Tibial artery (tissue), 4 donors: ENCODE measurements around the gene UPP1.
"Not testable (repeated sequence)": the region's sequence is repeated elsewhere in the genome, so short reads cannot be mapped to it uniquely, and the experiment has no call there.

Source experiments
- DNase-seq, 2 donors: peaks; one replicate each; pipeline ENCODE4 v3.0.0-alpha.2; 2019
- H3K27ac ChIP-seq, 2 donors: fragments of 200-600 bp; sonication (generic) in 1 of 2; 1 replicate in 1 of 2; 2 replicates in 1 of 2; pipeline ENCODE4 v1.5.1; 2018 to 2019; ENCODE audit warnings: mild to moderate bottlenecking in 1 of 2
- H3K27me3 ChIP-seq, 2 donors: fragments of 200-600 bp; sonication (generic) in 1 of 2; one replicate each; pipeline versions ENCODE4 v1.5.1 to v1.6.0; 2016 to 2019
- H3K36me3 ChIP-seq, 3 donors: fragments of 200-600 bp; sonication (generic) in 2 of 3; one replicate each; pipeline ENCODE4 v1.5.1; 2016 to 2019; ENCODE audit warnings: mild to moderate bottlenecking in 2 of 3
- H3K4me1 ChIP-seq, 4 donors: fragments of 200-600 bp; sonication (generic) in 2 of 4; 1 replicate in 3 of 4; 2 replicates in 1 of 4; pipeline ENCODE4 v1.5.1; 2016 to 2019
- H3K4me3 ChIP-seq, 2 donors: fragments of 200-600 bp; sonication (generic) in 1 of 2; 1 replicate in 1 of 2; 2 replicates in 1 of 2; pipeline ENCODE4 v1.5.1; 2018 to 2019; ENCODE audit warnings: mild to moderate bottlenecking in 2 of 2
- H3K9me3 ChIP-seq, 3 donors: fragments of 200-600 bp; sonication (generic) in 1 of 3; one replicate each; pipeline ENCODE4 v1.5.1; 2016 to 2019
- CTCF ChIP-seq, 2 experiments: fragments of 200-600 bp in 1 of 2; fragments of 450-650 bp in 1 of 2; IDR thresholded peaks; one replicate each; pipeline ENCODE4 v1.5.1; 2017 to 2019; ENCODE audit warnings: antibody characterized with exemption in 2 of 2, mild to moderate bottlenecking in 1 of 2, moderate library complexity in 1 of 2
- intact Hi-C: fragments of 100-400 bp; cut with DNase I; formaldehyde crosslinking; loops from one replicate; pipeline ENCODE4 v1.15.0; 2023; ENCODE audit warnings: low total_unique reads

The UPP1 gene

DNA sequence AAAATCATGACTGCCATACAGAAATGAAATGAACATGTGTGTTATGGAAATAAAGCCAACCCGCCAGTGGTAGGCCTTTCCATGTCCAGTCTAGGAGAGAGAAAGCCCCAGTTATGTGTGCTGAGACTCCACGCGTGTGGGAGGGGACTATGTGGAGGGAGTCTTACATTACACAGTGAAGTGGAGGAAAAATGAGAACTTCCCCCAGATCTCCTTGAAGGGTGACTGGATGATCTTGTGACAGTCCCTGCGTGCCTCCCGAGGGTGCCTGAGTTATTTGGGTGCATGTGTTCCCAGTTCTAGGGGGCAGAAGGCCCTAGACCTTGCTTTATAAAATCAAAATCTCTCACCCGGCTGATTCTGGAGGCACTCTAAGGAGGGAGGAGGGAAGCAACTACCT, 24.2 kb downstream of the UPP1 start:
- Histone ChIP-seq H3K27ac (no peak overlapping the region), H3K36me3 (peaks cover 4 to 9% (median 5%) of the 10 kb centered on the region in 3 donors), H3K9me3 (no peaks in the 10 kb centered on the region), H3K27me3 (no peaks in the 10 kb centered on the region), H3K4me1 (no peaks in the 10 kb centered on the region), H3K4me3 (no peak overlapping the region)
- DNase-seq = no peak
- intact Hi-C loops = loop anchor here (5.0 kb wide), 1 partner anchor 121 kb away; no protein-coding TSS in a partner anchor
- no peak for TF ChIP-seq CTCF (IDR thresholded peaks at IDR 0.05)

DNA sequence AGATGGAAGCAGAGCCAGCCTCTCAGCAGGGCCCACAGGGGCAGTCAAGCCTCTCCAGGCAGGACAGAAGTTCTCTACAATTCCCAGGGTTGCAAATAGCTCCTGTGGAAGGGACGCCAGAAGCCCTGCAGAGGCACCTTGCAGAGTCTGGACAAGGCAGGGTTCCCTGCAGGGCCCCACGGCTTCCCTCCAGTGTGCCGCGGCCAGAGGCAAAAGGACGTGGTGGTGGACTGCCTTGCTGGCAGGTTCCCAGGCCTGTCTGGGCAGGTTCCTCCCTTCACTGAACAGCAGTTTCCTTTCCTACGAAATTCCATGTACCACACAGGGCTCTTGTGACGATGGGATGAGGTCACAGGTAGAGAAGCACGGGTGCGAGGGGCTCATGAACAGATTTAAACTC, 25.1 kb downstream of the UPP1 start:
- Histone ChIP-seq H3K4me1 (no peaks in the 10 kb centered on the region), H3K4me3 (no peak overlapping the region), H3K27me3 (no peaks in the 10 kb centered on the region), H3K36me3 (peaks cover 0 to under 1% (median 0%) of the 10 kb centered on the region in 3 donors), H3K27ac (no peak overlapping the region), H3K9me3 (no peaks in the 10 kb centered on the region)
- intact Hi-C loops = loop anchor here (5.0 kb wide), 1 partner anchor 122 kb away; no protein-coding TSS in a partner anchor
- TF ChIP-seq CTCF (IDR thresholded peaks at IDR 0.05) = no peak
- DNase-seq = no peak

GRCh38 chr7:48114589-48114988, 25.5 kb downstream of the UPP1 start:
- no peaks in the 10 kb centered on the region for H3K36me3 ChIP-seq
- no peak for DNase-seq
- intact Hi-C loops = loop anchor here (5.0 kb wide), 1 partner anchor 122 kb away; no protein-coding TSS in a partner anchor
- no peaks in the 10 kb centered on the region for H3K9me3 ChIP-seq
- TF ChIP-seq CTCF (IDR thresholded peaks at IDR 0.05) = no peak
- H3K27me3 ChIP-seq = no peaks in the 10 kb centered on the region
- no peaks in the 10 kb centered on the region for H3K4me1 ChIP-seq
- no peak overlapping the region for H3K4me3 ChIP-seq
- no peak overlapping the region for H3K27ac ChIP-seq

DNA sequence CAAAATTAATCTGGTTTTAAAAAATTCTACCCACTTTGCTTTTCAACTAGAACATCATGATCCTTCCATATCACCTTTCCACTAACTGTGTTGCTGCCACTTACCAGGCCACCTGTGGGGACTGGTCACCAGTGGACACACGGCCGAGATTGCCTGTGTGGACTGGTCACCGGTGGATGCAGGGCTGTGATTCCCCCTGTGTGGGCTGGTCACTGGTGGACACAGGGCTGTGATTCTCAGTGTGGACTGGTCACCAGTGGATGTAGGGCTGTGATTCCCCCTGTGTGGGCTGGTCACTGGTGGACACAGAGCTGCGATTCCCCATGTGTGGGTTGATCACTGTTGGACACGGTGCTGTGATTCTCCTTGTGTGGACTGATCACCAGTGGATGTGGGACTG, 27.0 kb downstream of the UPP1 start:
- Histone ChIP-seq H3K4me3 (no peak overlapping the region), H3K36me3 (no peaks in the 10 kb centered on the region), H3K4me1 (no peaks in the 10 kb centered on the region), H3K9me3 (no peaks in the 10 kb centered on the region), H3K27ac (no peak overlapping the region), H3K27me3 (no peaks in the 10 kb centered on the region)
- TF ChIP-seq CTCF (IDR thresholded peaks at IDR 0.05) = no peak
- no peak for DNase-seq
- intact Hi-C loops = no loop called here

- Histone ChIP-seq H3K9me3 (no peaks in the 10 kb centered on the region), H3K4me3 (no peak overlapping the region), H3K27me3 (no peaks in the 10 kb centered on the region), H3K36me3 (no peaks in the 10 kb centered on the region), H3K4me1 (no peaks in the 10 kb centered on the region), H3K27ac (no peak overlapping the region)
- no peak for TF ChIP-seq CTCF (IDR thresholded peaks at IDR 0.05)
- intact Hi-C loops = no loop called here
- DNase-seq = no peak
Observed at GRCh38 chr7:48118041-48118440, 29.0 kb downstream of the UPP1 start.

DNA sequence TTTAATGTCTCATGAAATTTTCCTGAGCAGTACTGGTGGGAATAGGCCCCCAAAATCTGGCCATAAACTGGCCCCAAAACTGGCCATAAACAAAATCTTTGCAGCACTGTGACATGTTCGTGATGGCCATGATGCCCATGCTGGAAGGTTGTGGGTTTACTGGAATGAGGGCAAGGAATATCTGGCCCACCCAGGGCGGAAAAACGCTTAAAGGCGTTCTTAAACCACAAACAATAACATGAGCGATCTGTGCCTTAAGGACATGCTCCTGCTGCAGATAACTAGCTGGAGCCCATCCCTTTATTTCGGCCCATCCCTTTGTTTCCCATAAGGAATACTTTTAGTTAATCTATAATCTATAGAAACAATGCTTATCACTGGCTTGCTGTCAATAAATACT, 31.5 kb downstream of the UPP1 start:
- H3K27me3 ChIP-seq, H3K4me3 ChIP-seq, DNase-seq, H3K27ac ChIP-seq, H3K9me3 ChIP-seq, H3K4me1 ChIP-seq, intact Hi-C loops, H3K36me3 ChIP-seq: not testable (repeated sequence)
